ENCODE measurements around the gene PRMT1.

Gene PRMT1

GRCh38 chr19:49676136-49676783, 811 bp upstream of the PRMT1 start:
- no peak for TF ChIP-seq ZFX (IDR thresholded peaks at IDR 0.05; ENCODE audit: borderline replicate concordance)
- no peak for TF ChIP-seq CTCF (IDR thresholded peaks at IDR 0.05)
- H3K27ac ChIP-seq: peak overlapping the region; percentile 100

DNA sequence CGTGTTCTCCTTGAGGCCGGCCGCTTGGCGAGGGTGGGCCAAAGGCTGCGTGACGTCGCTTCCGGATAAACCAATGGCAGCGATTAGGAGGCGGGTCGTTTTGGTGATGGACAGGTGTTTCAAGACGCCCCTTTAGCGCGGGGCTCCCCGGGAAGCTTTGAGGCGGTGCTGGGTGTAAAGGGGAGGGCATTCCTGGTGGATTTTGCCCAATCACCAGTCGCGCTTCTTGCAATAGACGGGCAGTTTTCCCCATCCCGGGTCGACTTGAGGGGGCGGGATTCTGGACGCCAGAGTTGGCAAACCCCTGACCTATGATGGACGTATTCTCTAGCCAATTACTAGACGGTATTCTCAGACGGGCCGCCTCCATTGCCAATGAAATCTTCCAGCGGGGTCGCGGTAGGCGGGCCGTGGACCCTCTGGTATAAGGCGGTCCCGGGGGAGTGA, 264 bp upstream of the PRMT1 start:
- TF ChIP-seq CTCF (IDR thresholded peaks at IDR 0.05): no peak
- TF ChIP-seq ZFX (IDR thresholded peaks at IDR 0.05; ENCODE audit: borderline replicate concordance): no peak
- H3K27ac ChIP-seq: peak overlapping the region; percentile 100

GRCh38 chr19:49677901-49678674, 1.0 kb downstream of the PRMT1 start:
- peak overlapping the region; percentile 100 for H3K27ac ChIP-seq

GRCh38 chr19:49678985-49679770, 2.1 kb downstream of the PRMT1 start:
- H3K27ac ChIP-seq: peak overlapping the region; percentile 100
- TF ChIP-seq ZFX (IDR thresholded peaks at IDR 0.05; ENCODE audit: borderline replicate concordance) (no peak), CTCF (IDR thresholded peaks at IDR 0.05) (no peak)

More at GRCh38 chr19:49677901-49678674, 1.0 kb downstream of the PRMT1 start:
- TF ChIP-seq ZFX (IDR thresholded peaks at IDR 0.05; ENCODE audit: borderline replicate concordance) (no peak), CTCF (IDR thresholded peaks at IDR 0.05) (peak; percentile 51)

GRCh38 chr19:49679771-49680413, 2.8 kb downstream of the PRMT1 start:
- no peak for TF ChIP-seq CTCF (IDR thresholded peaks at IDR 0.05)
- H3K27ac ChIP-seq: peak overlapping the region; percentile 31; the same call in 1 of the 2 replicates

DNA sequence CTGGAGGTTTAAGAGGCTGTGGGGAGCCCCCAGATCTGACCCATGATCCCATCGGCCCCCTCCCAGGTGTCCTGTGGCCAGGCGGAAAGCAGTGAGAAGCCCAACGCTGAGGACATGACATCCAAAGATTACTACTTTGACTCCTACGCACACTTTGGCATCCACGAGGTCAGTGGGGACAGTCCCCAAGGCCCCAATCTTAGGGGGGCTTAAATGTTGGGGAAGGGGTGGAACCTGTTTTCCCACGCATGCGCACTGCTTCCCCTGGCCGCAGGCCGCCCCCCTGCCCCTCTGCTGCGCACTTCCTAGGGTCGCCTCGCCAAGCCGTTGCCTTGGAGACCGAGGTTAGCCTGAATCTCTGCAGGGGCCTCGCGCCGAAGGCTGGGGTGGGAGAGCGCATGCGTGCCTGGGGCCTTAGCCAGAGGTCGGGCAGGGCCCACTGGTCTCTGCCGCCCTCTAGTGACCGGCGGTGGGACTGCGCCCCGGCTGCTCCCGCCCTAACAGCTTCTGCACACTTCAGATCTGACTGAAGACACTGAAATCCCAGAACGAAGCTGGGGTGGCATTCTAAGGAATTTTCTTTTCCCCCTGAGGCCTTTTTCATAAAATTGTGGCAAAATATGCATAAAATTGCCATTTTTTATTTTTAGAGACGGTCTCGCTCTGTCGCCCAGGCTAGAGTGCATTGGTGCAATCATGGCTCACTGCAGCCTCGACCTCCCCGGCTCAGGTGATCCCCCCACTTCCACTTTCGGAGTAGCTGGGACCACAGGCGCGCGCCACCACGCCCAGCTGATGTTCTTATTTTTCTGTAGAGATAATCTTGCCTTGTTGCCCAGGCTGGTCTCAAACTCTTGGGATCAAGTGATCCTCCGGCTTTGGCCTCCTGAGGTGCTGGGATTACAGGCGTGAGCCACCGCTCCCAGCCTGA, 3.6 kb downstream of the PRMT1 start:
- peak; percentile 99 for TF ChIP-seq CTCF (IDR thresholded peaks at IDR 0.05)
- TF ChIP-seq ZFX (IDR thresholded peaks at IDR 0.05; ENCODE audit: borderline replicate concordance): no peak
- peak overlapping the region; percentile 31; the same call in 1 of the 2 replicates for H3K27ac ChIP-seq

All from 22Rv1 (cell line).